Activated naive CD4-positive, alpha-beta T cell treated with Interleukin-2 at 50 U/mL for 16 hours (primary cell): ENCODE measurements around the gene PLGRKT.
A peak's percentile ranks its signal among the peaks of the same experiment; 100 is the strongest.
"Not testable (repeated sequence)": the region's sequence is repeated elsewhere in the genome, so short reads cannot be mapped to it uniquely, and the experiment has no call there.

Experiments used
- DNase-seq: peaks from one replicate; pipeline ENCODE4 v3.0.0-alpha.2; 2020

Gene PLGRKT, protein sequence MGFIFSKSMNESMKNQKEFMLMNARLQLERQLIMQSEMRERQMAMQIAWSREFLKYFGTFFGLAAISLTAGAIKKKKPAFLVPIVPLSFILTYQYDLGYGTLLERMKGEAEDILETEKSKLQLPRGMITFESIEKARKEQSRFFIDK

GRCh38 chr9:5437254-5438216 lies at the start of gene PLGRKT:
PLGRKT (minus strand) TSS chr9:5437925; CDS start chr9:5431977, 5,948 bp downstream.
- peak; percentile 92 for DNase-seq

- DNase-seq = no peak
Observed at GRCh38 chr9:5486988-5487387, 49.3 kb upstream of the PLGRKT start.

DNA sequence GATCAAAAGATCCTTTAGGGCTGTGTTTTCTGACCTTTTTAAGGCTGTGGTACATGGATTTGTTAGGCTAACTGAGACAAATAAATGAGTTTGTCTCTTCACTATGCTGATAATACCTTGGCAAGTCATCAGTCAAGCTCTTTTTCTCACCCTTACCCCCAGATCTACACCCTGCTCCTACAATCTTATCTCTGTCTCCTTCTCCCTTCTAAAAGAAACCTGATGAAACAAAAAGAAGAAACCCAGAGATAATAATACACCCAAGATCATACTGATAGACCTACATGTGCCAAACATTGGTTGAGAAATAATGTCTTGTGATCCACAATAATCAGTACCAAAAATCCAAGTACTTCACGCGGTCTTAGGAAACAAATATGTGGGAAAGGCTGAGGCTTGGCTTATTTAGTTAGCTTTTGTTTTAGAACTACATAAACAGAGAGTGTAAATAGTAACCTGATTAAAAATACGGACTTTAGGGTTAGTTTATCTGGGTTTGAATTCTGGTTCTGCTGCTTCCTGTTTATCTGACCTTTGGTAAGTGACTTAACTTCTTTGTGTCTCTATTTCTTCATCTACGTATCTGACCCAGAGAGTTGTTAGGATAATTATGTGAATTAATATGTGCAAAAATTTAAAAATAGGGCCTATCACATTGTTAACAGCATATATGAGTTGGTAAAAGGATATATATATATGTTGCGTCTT lies 47.8 kb upstream of the PLGRKT start:
- no peak for DNase-seq

- DNase-seq = no peak
Observed at GRCh38 chr9:5483306-5483705, 45.6 kb upstream of the PLGRKT start.

DNA sequence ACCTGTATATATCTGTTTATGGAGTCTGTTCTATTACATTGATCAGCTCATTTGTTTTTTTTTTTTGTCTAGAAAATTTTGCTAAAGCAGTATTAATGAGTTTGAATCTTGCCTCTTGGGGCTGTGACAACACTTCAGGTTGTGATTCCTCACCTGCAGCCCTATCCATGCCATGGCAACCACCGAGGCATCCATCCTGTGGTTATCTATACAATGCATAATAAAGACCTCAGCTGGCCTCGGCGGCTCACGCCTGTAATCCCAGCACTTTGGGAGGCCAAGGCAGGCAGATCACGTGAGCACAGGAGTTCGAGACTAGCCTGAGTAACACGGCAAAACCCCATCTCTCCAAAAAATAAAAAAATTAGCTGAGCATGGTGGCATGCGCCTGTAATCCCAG lies 44.5 kb upstream of the PLGRKT start:
- DNase-seq = no peak

DNA sequence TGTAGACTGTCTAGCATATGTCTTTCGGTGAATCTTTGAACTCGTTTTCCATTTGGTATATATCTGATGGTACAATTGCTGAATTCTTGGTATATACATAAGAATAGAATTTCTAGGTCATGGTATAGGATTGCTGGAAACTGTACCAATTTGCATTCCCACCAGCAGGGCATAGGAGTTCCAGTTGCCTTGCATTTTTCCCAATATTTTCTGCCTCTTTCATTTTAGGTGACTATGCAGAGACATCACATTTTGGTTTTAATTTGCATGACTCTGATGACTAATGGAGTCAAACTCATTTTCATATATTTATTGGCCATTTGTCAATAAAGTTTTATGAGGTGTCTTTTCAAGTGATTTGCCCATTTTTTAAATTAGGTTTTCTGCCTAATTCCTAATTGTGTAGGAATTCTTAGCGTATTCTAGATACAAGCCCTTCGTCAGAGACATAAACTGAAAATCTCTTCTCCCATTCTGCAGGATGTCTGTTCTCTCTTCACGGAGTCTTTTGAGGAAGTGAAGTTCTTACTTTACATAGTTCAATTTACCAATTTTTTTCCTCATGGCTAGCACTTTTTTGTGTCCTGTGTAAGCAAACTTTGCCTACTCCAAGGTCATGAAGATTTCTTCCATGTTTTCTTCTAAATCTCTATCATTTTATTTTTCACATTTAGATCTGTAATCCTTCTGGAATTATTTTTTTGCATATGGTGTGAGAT lies 43.8 kb upstream of the PLGRKT start:
- DNase-seq = no peak

DNA sequence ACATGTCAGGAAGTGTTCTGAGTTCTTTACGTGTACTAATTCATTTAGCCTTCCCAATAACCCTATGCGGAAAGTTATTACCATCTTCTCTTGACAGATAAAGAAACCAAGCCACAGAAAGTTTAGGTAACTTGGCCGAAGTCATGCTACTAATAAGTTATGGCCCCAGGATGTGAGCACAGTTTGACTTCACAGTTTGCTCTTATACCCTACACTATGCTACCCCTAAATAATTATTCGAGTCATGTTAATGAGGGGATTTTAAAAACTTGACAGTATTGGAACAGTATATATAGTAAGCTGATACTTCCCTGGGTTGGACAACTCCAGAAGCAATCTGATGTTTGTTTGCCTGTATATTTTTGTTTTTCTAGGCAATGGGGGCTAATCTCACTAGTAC lies 43.2 kb upstream of the PLGRKT start:
- DNase-seq = no peak

DNA sequence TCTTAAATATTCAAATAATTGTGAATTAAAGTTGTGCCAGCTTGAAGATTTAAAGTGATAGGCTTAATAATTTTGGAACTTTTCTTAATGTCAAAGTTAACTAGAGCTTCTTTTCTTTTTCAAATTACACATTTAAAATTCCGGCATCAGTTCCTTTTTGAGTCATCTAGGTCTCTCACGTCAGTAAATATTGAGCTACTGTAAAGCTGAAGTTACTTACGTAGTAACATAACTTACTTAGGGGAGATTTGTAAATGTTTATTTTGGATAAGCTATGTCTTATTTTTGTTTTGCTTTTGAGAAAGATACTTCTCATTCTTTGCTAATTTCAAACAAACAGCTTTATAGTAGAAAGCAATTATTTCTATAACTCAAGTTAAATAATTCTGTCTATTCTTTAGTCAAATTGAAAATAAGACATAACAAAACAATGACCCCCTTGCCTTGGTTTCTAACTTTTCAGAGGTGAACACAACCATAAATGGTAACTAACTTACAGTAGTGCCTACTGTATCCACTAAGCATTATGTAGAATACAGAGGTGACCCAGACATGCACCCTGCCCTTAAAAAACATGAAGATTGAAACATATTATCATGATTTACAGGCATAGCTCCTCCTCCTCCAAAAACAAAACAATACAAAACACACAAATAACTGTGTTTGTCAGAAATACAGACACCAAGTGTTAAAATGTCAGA lies 42.4 kb upstream of the PLGRKT start:
- no peak for DNase-seq

- DNase-seq = peak; percentile 18
Observed at GRCh38 chr9:5478206-5478605, 40.5 kb upstream of the PLGRKT start.

GRCh38 chr9:5475611-5476010 lies 37.9 kb upstream of the PLGRKT start:
- not testable (repeated sequence) for DNase-seq

DNA sequence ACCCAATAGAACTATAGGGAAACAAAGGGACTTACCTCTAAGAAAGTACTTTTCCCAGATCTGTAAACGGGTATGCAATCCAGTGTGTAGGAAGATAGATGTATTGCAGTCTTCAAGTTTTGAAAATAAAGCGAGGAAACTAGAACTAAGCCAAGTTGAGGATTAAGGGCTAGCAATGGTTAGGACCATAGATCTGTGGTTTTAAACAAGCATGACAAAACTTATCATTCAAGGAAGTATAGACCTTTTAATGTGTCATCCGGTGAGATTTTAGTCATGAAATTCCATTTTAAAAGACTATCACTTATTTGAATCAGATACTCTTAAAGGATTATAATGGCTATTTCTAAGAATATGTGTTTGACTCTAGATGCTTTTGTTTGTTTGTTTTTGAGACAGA lies 33.1 kb upstream of the PLGRKT start:
- no peak for DNase-seq

GRCh38 chr9:5470122-5470521 lies 32.4 kb upstream of the PLGRKT start:
- no peak for DNase-seq

GRCh38 chr9:5468850-5469249 lies 31.1 kb upstream of the PLGRKT start:
- no peak for DNase-seq

DNA sequence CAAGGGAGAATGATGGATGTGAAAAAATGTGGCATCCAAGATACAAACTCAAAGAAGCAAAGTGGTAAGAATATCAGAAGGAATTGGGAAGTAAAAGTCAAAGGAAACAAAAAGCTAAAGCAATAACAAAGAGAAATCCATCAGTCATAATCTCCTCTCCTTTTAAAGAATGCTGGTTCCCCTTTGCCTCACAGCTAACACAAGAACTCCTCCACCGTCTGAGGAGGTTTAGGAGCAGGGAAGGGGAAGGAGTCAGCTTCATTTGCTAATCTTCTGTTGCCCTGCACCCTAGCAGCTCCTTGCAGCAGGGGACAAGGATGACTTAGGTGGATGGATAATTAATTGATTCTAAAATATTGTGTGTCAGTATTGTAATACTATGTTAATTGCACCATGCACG lies 29.0 kb upstream of the PLGRKT start:
- DNase-seq = no peak

DNA sequence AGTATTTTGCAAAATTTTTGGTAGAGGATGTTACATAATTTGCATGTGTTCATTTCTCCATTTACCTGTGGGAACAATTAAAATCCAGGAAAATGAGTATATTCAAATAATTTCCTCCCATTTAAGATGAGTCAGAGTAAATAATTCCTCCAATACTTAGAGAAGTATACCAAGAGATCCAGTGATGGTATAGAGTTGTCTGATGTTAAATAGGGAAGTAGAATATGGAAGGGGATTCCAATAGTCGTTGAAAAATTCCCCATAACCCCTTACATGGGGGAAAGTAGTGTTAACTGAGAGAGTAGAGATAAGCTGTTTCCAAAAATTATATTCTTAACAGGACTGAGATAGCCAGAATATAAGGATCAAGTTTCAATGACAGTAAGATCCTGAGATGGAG lies 28.3 kb upstream of the PLGRKT start:
- no peak for DNase-seq

DNA sequence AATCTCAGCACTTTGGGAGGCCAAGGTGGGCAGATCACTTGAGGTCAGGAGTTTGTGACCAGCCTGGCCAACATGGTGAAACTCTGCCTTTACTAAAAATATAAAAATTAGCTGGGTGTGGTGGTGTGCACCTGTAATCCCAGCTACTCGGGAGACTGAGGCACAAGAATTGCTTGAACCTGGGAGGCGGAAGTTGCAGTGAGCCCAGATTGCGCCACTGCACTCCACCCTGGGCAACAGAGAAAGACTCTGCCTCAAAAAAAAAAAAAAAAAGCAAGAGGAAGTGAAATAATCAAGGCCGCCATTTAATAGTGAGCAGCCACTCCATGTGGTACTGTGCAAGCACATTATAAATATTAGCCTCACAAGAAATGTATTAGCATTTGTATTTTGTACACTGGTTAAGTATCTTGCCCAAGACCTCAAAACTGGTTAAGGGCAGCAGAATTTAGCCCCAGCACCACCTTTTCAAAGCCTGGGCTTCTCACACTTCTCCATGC lies 27.2 kb upstream of the PLGRKT start:
- DNase-seq = not testable (repeated sequence)

DNA sequence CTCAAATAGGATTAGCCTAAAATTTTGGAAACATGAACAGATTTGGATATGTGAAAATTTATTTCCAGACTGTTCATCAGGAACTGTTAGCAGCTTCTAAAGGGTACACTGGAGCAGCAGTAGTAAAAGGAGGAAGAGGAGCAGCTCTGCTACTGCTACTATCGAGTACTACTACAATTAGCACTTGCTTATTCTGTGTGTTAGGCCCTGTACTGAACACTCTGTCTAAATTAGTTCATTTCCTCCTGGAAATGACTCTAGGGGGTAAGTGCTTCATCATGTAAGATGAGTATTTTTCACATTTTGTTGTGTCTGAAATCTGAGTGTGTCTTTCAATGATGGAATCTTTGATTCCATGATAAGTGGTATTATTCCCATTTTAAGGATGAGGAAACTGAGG lies 22.4 kb upstream of the PLGRKT start:
- no peak for DNase-seq

DNA sequence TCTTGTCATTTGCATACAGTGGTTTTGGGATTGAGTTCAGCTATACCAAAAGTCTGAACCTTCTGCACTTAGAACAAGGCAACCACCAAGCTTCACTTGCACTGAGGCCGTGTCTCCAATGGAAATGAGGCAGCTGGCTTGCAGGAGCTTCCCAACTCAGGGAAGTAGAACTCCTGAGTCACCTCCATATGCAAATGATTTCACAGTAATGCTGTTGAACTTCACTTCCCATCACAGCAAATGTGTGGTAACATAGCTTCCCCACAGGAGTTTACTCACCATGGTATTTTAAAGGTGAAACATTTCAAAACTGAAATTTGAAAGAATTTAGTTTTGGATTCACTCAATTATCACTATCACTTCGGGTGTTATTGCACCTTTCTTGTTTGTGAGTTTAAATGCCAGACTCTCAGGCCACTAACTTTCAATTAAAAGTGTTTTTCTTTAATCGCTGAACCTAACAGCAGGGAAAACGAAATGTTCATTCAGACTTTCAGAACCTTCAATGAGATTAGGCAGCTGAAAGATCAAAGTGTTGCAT lies 21.6 kb upstream of the PLGRKT start:
- DNase-seq = peak; percentile 30

DNA sequence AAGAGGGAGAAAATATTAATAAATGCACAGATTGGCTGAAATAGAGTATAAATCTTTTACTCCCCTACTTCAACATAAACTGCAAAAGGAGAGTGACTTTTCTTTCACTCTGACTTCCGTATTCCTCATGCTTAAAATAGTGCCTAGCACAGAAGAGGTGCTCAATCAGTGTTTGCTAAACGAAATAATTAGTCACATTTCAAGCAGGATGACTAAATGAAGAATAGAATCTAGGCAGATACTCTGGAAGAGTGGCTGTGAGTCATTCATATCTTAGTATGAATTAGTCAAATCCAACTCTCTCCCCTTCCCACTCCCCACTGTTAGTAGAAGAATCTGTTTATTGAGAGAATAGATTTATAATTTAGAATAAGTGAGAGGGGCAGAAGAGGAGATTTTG lies 17.5 kb upstream of the PLGRKT start:
- DNase-seq = no peak

GRCh38 chr9:5453673-5454072 lies 15.9 kb upstream of the PLGRKT start:
- no peak for DNase-seq

GRCh38 chr9:5453004-5453403 lies 15.3 kb upstream of the PLGRKT start:
- DNase-seq = no peak

- DNase-seq = no peak
Observed at GRCh38 chr9:5452286-5452609, 14.5 kb upstream of the PLGRKT start.
